Measurements from ENCODE around the gene UNC13D. TPM values are rescaled to one million over a fixed set of nuclear protein-coding genes. Genes with fewer than 3 reads are reported as not detected.

UNC13D gene
- total RNA-seq, 1 experiment from 2014 or later: 20.2 TPM

- no peak overlapping the region for H3K4me2 ChIP-seq (ENCODE audit: low read length)
- H2AFZ ChIP-seq (ENCODE audit: low read depth, low read length, poor library complexity, severe bottlenecking): no peak overlapping the region
- H3K79me2 ChIP-seq (ENCODE audit: insufficient read depth, low read length): no peaks in the 10 kb centered on the region
- H3K4me3 ChIP-seq (replicated peaks in 1 of 2; ENCODE audit: low read depth in 1 of 2, low read length in 2 of 2): no peak overlapping the region
- H3K9me2 ChIP-seq (ENCODE audit: insufficient read depth): no peaks in the 10 kb centered on the region
- intact Hi-C loops (cut with micrococcal nuclease): no loop called here
- no peaks in the 10 kb centered on the region for H4K20me1 ChIP-seq (ENCODE audit: insufficient read depth)
- peaks cover 3 to 12% of the 10 kb centered on the region in 2 experiments; a peak in 2 of 4 replicates for H3K4me1 ChIP-seq (ENCODE audit: control insufficient read depth in 1 of 2, insufficient read depth in 2 of 2, low read length in 2 of 2)
- no peaks in the 10 kb centered on the region for H3K36me3 ChIP-seq (ENCODE audit: control insufficient read depth in 1 of 2, insufficient read depth in 2 of 2, low read length in 2 of 2)
- ChIA-PET CTCF (interaction anchor here (1.3 to 2.9 kb wide), 2 partner anchors 7 to 11 kb away, joined by 5 to 9 read pairs; no protein-coding TSS in a partner anchor), RAD21 (ENCODE audit: low non-redundant PET in 1 of 2, low total read pairs in 2 of 2, uncharacterized antibody in 2 of 2, unreplicated experiment in 2 of 2) (no interaction called here), POLR2A (interaction anchor here (1.8 kb wide), 1 partner anchor 54 kb away, joined by 6 read pairs; a partner anchor contains a TSS)
- H3K9ac ChIP-seq (ENCODE audit: low read length): no peak overlapping the region
- no peaks in the 10 kb centered on the region for H3K27me3 ChIP-seq (ENCODE audit: insufficient read depth, low read length)
- TF ChIP-seq, protein P1, sequence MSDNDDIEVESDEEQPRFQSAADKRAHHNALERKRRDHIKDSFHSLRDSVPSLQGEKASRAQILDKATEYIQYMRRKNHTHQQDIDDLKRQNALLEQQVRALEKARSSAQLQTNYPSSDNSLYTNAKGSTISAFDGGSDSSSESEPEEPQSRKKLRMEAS (IDR thresholded peaks at IDR 0.05): no peak
- TF ChIP-seq POLR2AphosphoS5 (IDR thresholded peaks at IDR 0.05; ENCODE audit: low read depth, low read length) (no peak), ELF1 (IDR thresholded peaks at IDR 0.05; ENCODE audit: borderline replicate concordance, low read depth) (no peak), SP1 (IDR thresholded peaks at IDR 0.05; ENCODE audit: low read depth) (no peak), EZH2 (IDR thresholded peaks at IDR 0.05) (no peak), REST (IDR thresholded peaks at IDR 0.05; ENCODE audit: low read depth) (no peak), EGR1 (IDR thresholded peaks at IDR 0.05; ENCODE audit: low read depth) (no peak)
- ATAC-seq: no peak
- no peak for DNase-seq (ENCODE audit: low read depth, low spot score)
- no peaks in the 10 kb centered on the region for H3K9me3 ChIP-seq (ENCODE audit: control insufficient read depth in 1 of 2, insufficient read depth in 1 of 2, low read depth in 1 of 2, low read length in 2 of 2)
- no TSS peak for BruUV-seq (replicated peaks)
- H3K27ac ChIP-seq (ENCODE audit: low read depth, low read length): no peak overlapping the region
Observed at GRCh38 chr17:75834279-75834920, 9.8 kb downstream of the UNC13D start.
